Measurements from ENCODE around the gene CDH13.

DNA sequence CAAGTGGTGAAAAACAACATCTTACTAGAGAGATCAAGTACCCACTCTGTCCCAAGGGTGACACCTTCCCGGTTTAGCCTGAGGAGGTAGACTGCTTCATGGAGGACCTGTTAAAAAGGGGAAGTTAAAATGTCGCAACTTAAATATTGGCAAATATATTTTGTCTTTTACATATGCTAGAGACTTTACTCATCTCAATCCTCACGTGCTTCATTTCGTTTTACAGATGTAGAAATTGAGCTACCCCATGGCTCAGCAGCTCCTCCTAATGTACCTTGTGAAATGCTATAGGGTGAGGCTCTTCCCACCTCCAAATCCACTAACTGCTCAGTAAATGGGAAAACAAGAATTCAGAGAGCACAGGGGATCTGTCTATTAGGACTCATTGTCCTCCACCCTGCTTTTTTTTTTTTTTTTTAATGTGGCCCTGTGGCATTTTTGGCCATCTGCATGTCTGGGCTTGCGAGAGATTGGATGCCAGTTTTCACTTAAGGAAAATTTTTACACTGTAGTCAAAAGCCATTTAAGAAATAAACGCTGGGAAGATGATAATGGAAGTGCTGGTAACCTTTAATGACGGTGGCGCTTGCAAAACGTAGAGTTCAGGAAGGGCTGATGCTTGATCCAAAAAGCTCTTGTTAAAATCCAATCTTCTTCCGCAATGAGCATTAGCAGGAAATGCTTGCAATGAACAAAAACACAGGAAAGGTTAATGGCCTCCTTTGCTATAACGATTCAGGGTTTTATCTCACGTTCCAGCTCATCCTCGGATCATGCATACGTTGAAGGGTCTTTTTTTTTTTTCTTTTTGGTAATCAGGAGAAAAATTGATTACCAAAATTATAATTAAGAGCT, 1220.8 kb downstream of the CDH13 start:
- TF ChIP-seq, protein P1, sequence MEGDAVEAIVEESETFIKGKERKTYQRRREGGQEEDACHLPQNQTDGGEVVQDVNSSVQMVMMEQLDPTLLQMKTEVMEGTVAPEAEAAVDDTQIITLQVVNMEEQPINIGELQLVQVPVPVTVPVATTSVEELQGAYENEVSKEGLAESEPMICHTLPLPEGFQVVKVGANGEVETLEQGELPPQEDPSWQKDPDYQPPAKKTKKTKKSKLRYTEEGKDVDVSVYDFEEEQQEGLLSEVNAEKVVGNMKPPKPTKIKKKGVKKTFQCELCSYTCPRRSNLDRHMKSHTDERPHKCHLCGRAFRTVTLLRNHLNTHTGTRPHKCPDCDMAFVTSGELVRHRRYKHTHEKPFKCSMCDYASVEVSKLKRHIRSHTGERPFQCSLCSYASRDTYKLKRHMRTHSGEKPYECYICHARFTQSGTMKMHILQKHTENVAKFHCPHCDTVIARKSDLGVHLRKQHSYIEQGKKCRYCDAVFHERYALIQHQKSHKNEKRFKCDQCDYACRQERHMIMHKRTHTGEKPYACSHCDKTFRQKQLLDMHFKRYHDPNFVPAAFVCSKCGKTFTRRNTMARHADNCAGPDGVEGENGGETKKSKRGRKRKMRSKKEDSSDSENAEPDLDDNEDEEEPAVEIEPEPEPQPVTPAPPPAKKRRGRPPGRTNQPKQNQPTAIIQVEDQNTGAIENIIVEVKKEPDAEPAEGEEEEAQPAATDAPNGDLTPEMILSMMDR (IDR thresholded peaks at IDR 0.05; ENCODE audit: low read depth, low read length) = no peak
- no peak for TF ChIP-seq EZH2phosphoT487 (IDR thresholded peaks at IDR 0.05; ENCODE audit: low read depth)

Data from OCI-LY3 (cell line).